Vagina (tissue), 2 donors: ENCODE results near the gene CRHBP. TPM values are rescaled to one million over a fixed set of nuclear protein-coding genes. Genes with fewer than 3 reads are reported as not detected.
"Not testable (repeated sequence)": the region's sequence is repeated elsewhere in the genome, so short reads cannot be mapped to it uniquely, and the experiment has no call there.

Source experiments
- DNase-seq, 2 donors: peaks; one replicate each; pipeline ENCODE4 v3.0.0-alpha.2; 2017; ENCODE audit errors: extremely low spot score in 2 of 2
- H3K27ac ChIP-seq: fragments of 200-600 bp; sonication (generic); one replicate; pipeline ENCODE4 v1.5.1; 2019
- H3K27me3 ChIP-seq: fragments of 200-600 bp; sonication (generic); one replicate; pipeline ENCODE4 v1.5.1; 2019
- H3K36me3 ChIP-seq, 2 donors: fragments of 200-600 bp; sonication (generic); one replicate each; pipeline ENCODE4 v1.5.1; 2017 to 2019
- H3K4me1 ChIP-seq: fragments of 200-600 bp; sonication (generic); one replicate; pipeline ENCODE4 v1.5.1; 2019
- H3K4me3 ChIP-seq, 2 donors: fragments of 200-600 bp; sonication (generic); 1 replicate in 1 of 2; 2 replicates in 1 of 2; pipeline ENCODE4 v1.5.1; 2016 to 2019
- H3K9me3 ChIP-seq: fragments of 200-600 bp; sonication (generic); one replicate; pipeline ENCODE4 v1.5.1; 2019
- POLR2A ChIP-seq, 2 donors: fragments of 450-650 bp; IDR thresholded peaks; one replicate each; pipeline ENCODE4 v1.6.1; 2017; ENCODE audit warnings: antibody characterized with exemption in 2 of 2, mild to moderate bottlenecking in 2 of 2, moderate library complexity in 2 of 2
- POLR2AphosphoS5 ChIP-seq, 2 donors: sonication (generic); formaldehyde crosslinking; IDR thresholded peaks; one replicate each; pipeline ENCODE4 v1.9.0; 2017; ENCODE audit warnings: antibody characterized with exemption in 2 of 2, mild to moderate bottlenecking in 2 of 2, low read depth in 1 of 2; ENCODE audit not compliant: insufficient read depth in 1 of 2
- intact Hi-C: fragments of 100-400 bp; cut with DNase I; formaldehyde crosslinking; loops from one replicate; pipeline ENCODE4 v1.15.1; 2023
- total RNA-seq: library from RNA; depleted of rRNA; stranded (reverse); fragments of >200 nt; gene quantifications from one replicate; pipeline ENCODE4 v1.2.3, GENCODE V29; 2016
- TF ChIP-seq, protein P1 (sequence below), 3 experiments: fragments of 450-650 bp in 2 of 3; fragments of 200-600 bp in 1 of 3; sonication (generic) in 1 of 3; IDR thresholded peaks; one replicate each; pipeline ENCODE4 v1.5.1; 2017 to 2019; ENCODE audit warnings: antibody characterized with exemption in 3 of 3, mild to moderate bottlenecking in 2 of 3, moderate library complexity in 2 of 3

CRHBP gene
- total RNA-seq, 1 donor from 2014 or later: 5.9 TPM

DNA sequence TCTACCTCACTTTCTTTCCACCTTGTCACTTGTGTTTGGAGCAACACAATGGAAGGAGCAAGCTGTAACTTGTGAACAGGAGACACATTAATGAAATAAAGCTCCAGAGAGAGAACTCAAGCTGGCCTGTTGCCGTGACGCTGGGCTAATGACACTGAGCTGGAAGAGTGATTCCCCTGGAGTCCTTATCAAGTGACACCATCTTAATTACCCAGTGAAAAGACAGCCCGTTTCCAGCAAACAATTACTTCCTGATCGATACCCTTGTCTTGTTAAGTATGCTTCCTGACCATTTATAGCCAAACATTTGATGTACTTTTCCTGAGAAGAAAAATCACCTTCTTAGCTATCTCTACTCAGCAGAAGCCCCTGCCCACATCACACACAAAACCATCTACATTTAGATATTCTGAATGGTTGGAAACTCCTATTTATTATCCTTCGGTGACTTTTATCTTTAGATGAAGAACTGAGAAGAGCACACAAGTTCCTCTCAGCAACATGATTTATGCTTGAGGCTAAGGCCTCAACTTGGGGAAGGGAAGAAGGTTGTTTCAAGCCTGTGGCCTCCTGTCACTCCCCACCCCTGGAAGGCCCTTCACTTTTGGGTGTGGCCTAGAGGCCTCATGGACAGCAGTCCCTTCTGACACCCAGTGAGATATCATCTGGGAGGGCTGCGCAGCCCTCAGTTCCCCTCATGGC lies 34.1 kb downstream of the CRHBP start:
- Histone ChIP-seq H3K36me3 (no peaks in the 10 kb centered on the region), H3K27me3 (no peaks in the 10 kb centered on the region), H3K4me1 (no peaks in the 10 kb centered on the region), H3K4me3 (no peak overlapping the region), H3K27ac (no peak overlapping the region), H3K9me3 (no peaks in the 10 kb centered on the region)
- no peak for DNase-seq
- intact Hi-C loops: no loop called here
- TF ChIP-seq POLR2A (IDR thresholded peaks at IDR 0.05) (no peak), POLR2AphosphoS5 (IDR thresholded peaks at IDR 0.05; ENCODE audit: insufficient read depth in 1 of 2, low read depth in 1 of 2) (no peak)
- TF ChIP-seq, protein P1, sequence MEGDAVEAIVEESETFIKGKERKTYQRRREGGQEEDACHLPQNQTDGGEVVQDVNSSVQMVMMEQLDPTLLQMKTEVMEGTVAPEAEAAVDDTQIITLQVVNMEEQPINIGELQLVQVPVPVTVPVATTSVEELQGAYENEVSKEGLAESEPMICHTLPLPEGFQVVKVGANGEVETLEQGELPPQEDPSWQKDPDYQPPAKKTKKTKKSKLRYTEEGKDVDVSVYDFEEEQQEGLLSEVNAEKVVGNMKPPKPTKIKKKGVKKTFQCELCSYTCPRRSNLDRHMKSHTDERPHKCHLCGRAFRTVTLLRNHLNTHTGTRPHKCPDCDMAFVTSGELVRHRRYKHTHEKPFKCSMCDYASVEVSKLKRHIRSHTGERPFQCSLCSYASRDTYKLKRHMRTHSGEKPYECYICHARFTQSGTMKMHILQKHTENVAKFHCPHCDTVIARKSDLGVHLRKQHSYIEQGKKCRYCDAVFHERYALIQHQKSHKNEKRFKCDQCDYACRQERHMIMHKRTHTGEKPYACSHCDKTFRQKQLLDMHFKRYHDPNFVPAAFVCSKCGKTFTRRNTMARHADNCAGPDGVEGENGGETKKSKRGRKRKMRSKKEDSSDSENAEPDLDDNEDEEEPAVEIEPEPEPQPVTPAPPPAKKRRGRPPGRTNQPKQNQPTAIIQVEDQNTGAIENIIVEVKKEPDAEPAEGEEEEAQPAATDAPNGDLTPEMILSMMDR (IDR thresholded peaks at IDR 0.05): no peak

DNA sequence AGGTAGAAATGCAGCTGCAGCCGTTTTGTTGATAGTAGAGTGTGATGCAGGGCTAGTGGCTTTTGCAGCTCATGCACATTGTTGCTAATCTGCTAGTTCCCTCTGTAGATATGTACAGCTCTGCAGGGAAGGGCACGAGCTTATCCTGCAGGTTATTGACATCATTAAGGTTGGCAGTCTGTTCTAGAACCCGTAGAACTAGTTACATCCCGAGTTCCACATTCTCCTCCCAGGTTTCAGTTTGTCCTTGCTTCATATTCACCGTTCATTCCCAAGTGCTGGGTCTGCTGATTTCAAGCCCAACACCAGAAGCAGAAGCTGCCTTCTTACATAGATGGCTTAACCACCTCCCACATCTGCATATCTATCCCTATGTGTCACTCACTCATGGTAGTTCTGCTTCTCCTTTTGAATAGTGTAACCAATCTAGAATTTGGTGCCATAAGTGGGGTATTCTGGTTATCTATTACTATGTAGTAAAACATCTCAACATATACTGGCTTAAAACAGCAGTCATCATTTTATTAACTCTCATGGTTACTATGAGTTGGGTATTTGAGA lies 38.1 kb downstream of the CRHBP start:
- no peak for DNase-seq
- no peaks in the 10 kb centered on the region for H3K4me1 ChIP-seq
- H3K27ac ChIP-seq: no peak overlapping the region
- intact Hi-C loops: no loop called here
- H3K36me3 ChIP-seq: no peaks in the 10 kb centered on the region
- H3K4me3 ChIP-seq: no peak overlapping the region
- no peaks in the 10 kb centered on the region for H3K9me3 ChIP-seq
- TF ChIP-seq POLR2A (IDR thresholded peaks at IDR 0.05) (no peak), POLR2AphosphoS5 (IDR thresholded peaks at IDR 0.05; ENCODE audit: insufficient read depth in 1 of 2, low read depth in 1 of 2) (no peak)
- TF ChIP-seq, protein P1 (IDR thresholded peaks at IDR 0.05): no peak
- no peaks in the 10 kb centered on the region for H3K27me3 ChIP-seq

DNA sequence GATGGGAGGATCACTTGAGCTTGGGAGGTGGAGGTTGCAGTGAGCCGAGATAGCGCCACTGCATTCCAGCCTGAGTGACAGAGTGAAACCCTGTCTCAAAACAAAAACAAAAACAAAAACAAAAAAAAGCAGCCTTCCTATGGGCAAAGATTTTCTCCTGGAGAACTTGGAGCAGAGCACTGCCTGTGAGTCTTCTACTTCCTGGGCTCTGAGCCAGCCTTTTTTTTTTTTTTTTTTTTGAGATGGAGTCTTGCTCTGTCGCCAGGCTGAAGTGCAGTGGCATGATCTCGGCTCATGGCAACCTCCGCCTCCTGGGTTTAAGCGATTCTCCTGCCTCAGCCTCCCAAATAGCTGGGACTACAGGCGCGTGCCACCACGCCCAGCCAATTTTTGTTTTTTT lies 40.6 kb downstream of the CRHBP start:
- H3K4me3 ChIP-seq, H3K4me1 ChIP-seq, intact Hi-C loops, H3K27me3 ChIP-seq, H3K36me3 ChIP-seq, H3K9me3 ChIP-seq, DNase-seq, H3K27ac ChIP-seq: not testable (repeated sequence)

DNA sequence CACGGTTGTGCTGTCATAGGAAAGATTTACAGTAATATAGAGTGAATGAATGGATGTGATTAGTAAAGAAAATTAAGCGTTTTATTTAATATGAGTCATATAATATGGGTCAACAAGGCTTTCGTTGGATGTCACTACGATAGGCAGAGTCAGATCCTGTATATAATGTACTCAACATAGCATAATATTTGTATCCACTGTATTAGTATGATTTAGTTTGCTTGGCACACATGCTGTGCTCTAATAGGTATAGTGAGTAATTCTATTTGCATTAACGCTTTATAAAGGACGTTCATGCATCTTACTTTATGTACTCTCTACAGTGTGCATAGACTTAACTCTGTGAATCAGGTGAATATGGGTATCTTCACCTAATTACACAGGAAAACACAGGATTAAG lies 41.5 kb downstream of the CRHBP start:
- Histone ChIP-seq H3K4me3 (no peak overlapping the region), H3K36me3 (no peaks in the 10 kb centered on the region), H3K27ac (no peak overlapping the region), H3K4me1 (no peaks in the 10 kb centered on the region), H3K9me3 (no peaks in the 10 kb centered on the region), H3K27me3 (no peaks in the 10 kb centered on the region)
- TF ChIP-seq POLR2AphosphoS5 (IDR thresholded peaks at IDR 0.05; ENCODE audit: insufficient read depth in 1 of 2, low read depth in 1 of 2): no peak
- TF ChIP-seq, protein P1 (IDR thresholded peaks at IDR 0.05): no peak
- no peak for TF ChIP-seq POLR2A (IDR thresholded peaks at IDR 0.05)
- DNase-seq: no peak
- intact Hi-C loops: no loop called here

DNA sequence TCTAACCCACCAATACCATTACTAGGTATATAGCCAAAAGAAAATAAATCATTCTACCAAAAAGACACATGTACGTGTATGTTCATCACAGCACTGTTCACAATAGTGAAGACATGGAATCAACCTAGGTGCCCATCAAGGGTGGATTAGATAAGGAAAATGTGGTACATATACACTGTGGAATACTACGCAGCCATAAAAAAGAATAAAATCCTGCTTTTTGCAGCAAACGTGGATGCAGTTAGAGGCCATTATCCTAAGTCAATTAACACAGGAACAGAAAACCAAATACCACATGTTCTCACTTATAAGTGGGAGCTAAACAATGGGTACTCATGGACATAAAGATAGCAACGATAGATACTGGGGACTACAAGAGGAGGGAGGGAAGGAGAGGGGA lies 45.4 kb downstream of the CRHBP start:
- H3K27me3 ChIP-seq, H3K27ac ChIP-seq, H3K4me1 ChIP-seq, H3K4me3 ChIP-seq, DNase-seq, H3K36me3 ChIP-seq, intact Hi-C loops, H3K9me3 ChIP-seq: not testable (repeated sequence)

DNA sequence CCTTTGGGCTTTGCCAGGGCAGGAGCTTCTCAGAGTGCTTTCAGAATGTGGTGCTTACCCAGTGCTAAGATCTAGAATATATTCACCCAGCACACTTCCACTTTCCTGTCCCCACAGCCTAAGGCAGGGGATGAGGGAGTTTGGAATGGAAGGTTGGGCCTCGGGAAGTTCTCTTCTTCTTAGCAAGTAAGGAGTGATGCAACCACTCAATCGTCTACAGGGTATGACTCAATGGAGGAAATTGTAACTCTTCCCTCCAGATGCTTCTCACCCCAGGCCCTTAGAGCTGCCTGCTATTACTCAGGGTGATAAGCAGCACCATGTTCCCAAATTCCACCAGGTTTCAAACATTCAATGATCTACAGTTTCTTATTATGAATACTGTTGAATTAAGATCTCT lies 46.6 kb downstream of the CRHBP start:
- Histone ChIP-seq H3K36me3 (no peaks in the 10 kb centered on the region), H3K4me3 (no peak overlapping the region), H3K27me3 (no peaks in the 10 kb centered on the region), H3K4me1 (no peaks in the 10 kb centered on the region), H3K9me3 (no peaks in the 10 kb centered on the region), H3K27ac (no peak overlapping the region)
- DNase-seq: no peak
- TF ChIP-seq, protein P1 (IDR thresholded peaks at IDR 0.05): no peak
- TF ChIP-seq POLR2A (IDR thresholded peaks at IDR 0.05) (no peak), POLR2AphosphoS5 (IDR thresholded peaks at IDR 0.05; ENCODE audit: insufficient read depth in 1 of 2, low read depth in 1 of 2) (no peak)
- intact Hi-C loops: no loop called here
